Measurements from ENCODE around the gene CHMP1B.

GRCh38 chr18:11851806-11852337 is 659 bp downstream of the CHMP1B start:
- TF ChIP-seq CTCF (IDR thresholded peaks at IDR 0.05; ENCODE audit: insufficient read depth, low read length) (no peak), REST (IDR thresholded peaks at IDR 0.05; ENCODE audit: insufficient replicate concordance, low read depth) (no peak), GABPA (IDR thresholded peaks at IDR 0.05; ENCODE audit: low read depth) (no peak), POLR2AphosphoS5 (IDR thresholded peaks at IDR 0.05; ENCODE audit: low read depth) (no peak)
